Smooth muscle cell (in vitro differentiated cells): ENCODE results near the gene SAMD4B. TPM values are rescaled to one million over a fixed set of nuclear protein-coding genes. Genes with fewer than 3 reads are reported as not detected.

ENCODE experiments used
- DNase-seq: peaks from one replicate; lab custom pipeline; 2025; ENCODE audit not compliant: unreplicated experiment; lab: John Stamatoyannopoulos, UW
- H2AFZ ChIP-seq: fragments of 200-600 bp; sonication (generic); 2 replicates; pipeline ENCODE4 v1.6.0; 2016; ENCODE audit warnings: antibody characterized with exemption, low read depth, mild to moderate bottlenecking
- H3F3A ChIP-seq: fragments of 200-600 bp; sonication (generic); 2 replicates; pipeline ENCODE4 v1.6.0; 2017; ENCODE audit warnings: antibody characterized with exemption, low read depth
- H3K27ac ChIP-seq: fragments of 200-600 bp; sonication (generic); 2 replicates; pipeline ENCODE4 v1.5.1; 2016; ENCODE audit warnings: low read depth, mild to moderate bottlenecking
- H3K27me3 ChIP-seq: fragments of 200-600 bp; sonication (generic); 2 replicates; pipeline ENCODE4 v1.6.1; 2016; ENCODE audit warnings: low read depth, mild to moderate bottlenecking
- H3K36me3 ChIP-seq: fragments of 200-600 bp; sonication (generic); 2 replicates; pipeline ENCODE4 v1.5.1; 2016; ENCODE audit warnings: low read depth
- H3K4me1 ChIP-seq: fragments of 200-600 bp; sonication (generic); 2 replicates; pipeline ENCODE4 v1.5.1; 2016; ENCODE audit warnings: low read depth
- H3K4me2 ChIP-seq: fragments of 200-600 bp; sonication (generic); 2 replicates; pipeline ENCODE4 v1.6.0; 2016; ENCODE audit warnings: mild to moderate bottlenecking
- H3K4me3 ChIP-seq: fragments of 200-600 bp; sonication (generic); 2 replicates; pipeline ENCODE4 v1.5.1; 2016; ENCODE audit warnings: mild to moderate bottlenecking
- H3K79me2 ChIP-seq: fragments of 200-600 bp; sonication (generic); 2 replicates; pipeline ENCODE4 v1.6.0; 2016; ENCODE audit warnings: low read depth, mild to moderate bottlenecking
- H3K9ac ChIP-seq: fragments of 200-600 bp; sonication (generic); 2 replicates; pipeline ENCODE4 v1.6.0; 2016; ENCODE audit warnings: low read depth
- H3K9me3 ChIP-seq: fragments of 200-600 bp; sonication (generic); replicated peaks from 2 replicates; pipeline ENCODE4 v1.5.1; 2016; ENCODE audit warnings: low read depth
- H4K20me1 ChIP-seq: fragments of 200-600 bp; sonication (generic); 2 replicates; pipeline ENCODE4 v1.6.0; 2016; ENCODE audit warnings: low read depth
- WGBS: methylation state at CpG from one replicate; pipeline ENCODE4 v1.1.7; 2016; ENCODE audit warnings: low lambda C conversion rate; 5-methylcytosine and 5-hydroxymethylcytosine counted together
- polyA plus RNA-seq: library from polyadenylated mRNA; unstranded; fragments of >200 nt; fragmentation: Nextera tagmentation; extraction: Ambion mirVana; gene quantifications from 2 replicates; pipeline ENCODE4 v1.2.1, GENCODE V29; 2016
- total RNA-seq: library from RNA; depleted of rRNA; stranded (reverse); fragments of >200 nt; gene quantifications from 2 replicates; pipeline ENCODE4 v1.2.3, GENCODE V29; 2014
- TF ChIP-seq, protein P1 (sequence below): fragments of 200-600 bp; sonication (generic); IDR thresholded peaks from 2 replicates; pipeline ENCODE4 v1.5.1; 2017; ENCODE audit warnings: borderline replicate concordance, mild to moderate bottlenecking, antibody characterized with exemption; ENCODE audit not compliant: insufficient read depth, poor library complexity, severe bottlenecking

The SAMD4B gene
- total and polyA plus RNA-seq, 2 experiments from 2014 or later = 58.3 to 61.8 TPM

DNA sequence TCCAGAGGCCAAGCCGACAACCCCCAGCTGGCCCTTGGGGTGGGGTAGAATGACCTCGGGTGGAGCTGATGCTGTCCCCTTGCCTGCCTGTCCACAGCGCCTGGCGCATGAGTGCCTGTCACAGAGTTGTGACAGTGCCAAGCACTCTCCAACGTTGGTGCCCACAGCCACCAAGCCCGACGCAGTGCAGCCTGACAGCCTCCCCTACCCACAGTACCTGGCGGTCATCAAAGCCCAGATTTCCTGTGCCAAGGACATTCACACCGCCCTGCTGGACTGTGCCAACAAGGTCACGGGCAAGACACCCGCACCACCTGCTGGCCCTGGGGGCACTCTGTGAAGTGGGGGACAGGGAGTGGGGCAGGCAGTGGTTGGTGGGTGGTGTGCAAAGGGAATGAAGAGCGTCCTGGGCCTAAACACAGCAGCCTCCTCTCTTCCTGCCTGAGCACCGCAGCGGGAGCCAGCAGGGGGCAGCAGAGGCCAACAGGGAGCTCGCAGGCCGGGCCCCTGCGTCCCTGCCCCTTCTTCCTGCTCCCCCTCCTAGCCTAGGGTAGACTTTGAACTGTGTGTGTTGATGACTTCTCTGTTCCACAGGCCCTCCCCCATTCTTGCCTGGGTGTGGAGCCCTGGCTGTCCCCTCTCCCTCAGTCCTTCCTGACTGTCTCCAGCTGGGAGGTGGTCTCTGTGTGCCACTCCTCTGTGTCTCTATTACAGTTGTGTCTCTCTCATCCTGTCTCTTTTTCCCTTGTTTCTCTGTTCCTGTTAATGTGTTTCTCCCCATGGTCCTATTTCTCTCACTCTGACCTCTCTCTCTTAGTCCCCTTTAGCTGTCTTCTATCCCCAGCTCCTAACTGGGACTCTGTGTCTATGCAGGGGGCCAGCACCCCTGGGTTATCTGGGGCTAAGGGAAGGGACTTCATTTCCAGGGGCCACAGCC, 55.4 kb downstream of the SAMD4B start:
- peak; percentile 53 for DNase-seq
- Histone ChIP-seq H3K36me3 (no peaks in the 10 kb centered on the region), H3K9me3 (no peaks in the 10 kb centered on the region), H3K4me2 (peak overlapping the region; percentile 9), H2AFZ (no peak overlapping the region), H3K9ac (peak overlapping the region; percentile 63), H3K27ac (peak overlapping the region; percentile 89), H3K4me1 (peaks cover 8% of the 10 kb centered on the region), H3K79me2 (peaks cover 15% of the 10 kb centered on the region), H3F3A (peaks cover 20% of the 10 kb centered on the region), H4K20me1 (no peaks in the 10 kb centered on the region), H3K27me3 (no peaks in the 10 kb centered on the region), H3K4me3 (no peak overlapping the region)
- TF ChIP-seq, protein P1, sequence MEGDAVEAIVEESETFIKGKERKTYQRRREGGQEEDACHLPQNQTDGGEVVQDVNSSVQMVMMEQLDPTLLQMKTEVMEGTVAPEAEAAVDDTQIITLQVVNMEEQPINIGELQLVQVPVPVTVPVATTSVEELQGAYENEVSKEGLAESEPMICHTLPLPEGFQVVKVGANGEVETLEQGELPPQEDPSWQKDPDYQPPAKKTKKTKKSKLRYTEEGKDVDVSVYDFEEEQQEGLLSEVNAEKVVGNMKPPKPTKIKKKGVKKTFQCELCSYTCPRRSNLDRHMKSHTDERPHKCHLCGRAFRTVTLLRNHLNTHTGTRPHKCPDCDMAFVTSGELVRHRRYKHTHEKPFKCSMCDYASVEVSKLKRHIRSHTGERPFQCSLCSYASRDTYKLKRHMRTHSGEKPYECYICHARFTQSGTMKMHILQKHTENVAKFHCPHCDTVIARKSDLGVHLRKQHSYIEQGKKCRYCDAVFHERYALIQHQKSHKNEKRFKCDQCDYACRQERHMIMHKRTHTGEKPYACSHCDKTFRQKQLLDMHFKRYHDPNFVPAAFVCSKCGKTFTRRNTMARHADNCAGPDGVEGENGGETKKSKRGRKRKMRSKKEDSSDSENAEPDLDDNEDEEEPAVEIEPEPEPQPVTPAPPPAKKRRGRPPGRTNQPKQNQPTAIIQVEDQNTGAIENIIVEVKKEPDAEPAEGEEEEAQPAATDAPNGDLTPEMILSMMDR = peak; percentile 92
- WGBS = 46% methylated on average over 17 of the region's 17 CpGs

DNA sequence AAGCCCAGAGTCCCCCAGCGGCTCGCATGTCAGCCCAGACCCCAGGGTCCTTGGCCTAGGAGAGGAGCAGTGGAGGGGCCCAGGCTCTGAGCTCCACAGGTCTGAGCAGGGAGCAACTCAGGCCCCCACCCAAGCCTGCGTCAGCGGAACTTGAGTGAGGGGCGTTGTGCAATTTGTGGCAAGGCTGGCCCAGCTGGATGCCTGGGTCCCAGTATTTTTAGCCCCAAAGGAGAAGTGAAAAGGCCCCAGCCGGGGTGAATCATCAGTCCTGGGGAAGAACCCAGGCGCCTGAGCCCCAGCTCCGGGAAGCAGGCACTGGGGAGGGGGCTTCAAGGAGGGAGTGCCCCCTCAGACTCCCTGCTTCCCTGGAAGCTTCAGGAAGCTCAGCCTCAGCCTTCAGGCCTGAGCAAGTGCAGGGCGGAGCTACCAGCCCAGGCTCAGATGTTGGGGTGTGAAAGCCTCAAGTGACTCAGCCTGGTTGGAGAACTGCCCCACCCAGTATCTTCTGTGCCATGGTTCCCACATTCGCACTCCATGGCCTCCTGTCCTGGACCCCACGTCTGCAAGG, 56.2 kb downstream of the SAMD4B start:
- no peaks in the 10 kb centered on the region for H3K36me3 ChIP-seq
- peak overlapping the region; percentile 89 for H3K27ac ChIP-seq
- peak overlapping the region; percentile 9 for H3K4me2 ChIP-seq
- no peak overlapping the region for H2AFZ ChIP-seq
- peaks cover 13% of the 10 kb centered on the region for H3K4me1 ChIP-seq
- peaks cover 26% of the 10 kb centered on the region for H3F3A ChIP-seq
- DNase-seq = no peak
- no peaks in the 10 kb centered on the region for H4K20me1 ChIP-seq
- peak overlapping the region; percentile 63 for H3K9ac ChIP-seq
- H3K27me3 ChIP-seq = no peaks in the 10 kb centered on the region
- no peaks in the 10 kb centered on the region for H3K9me3 ChIP-seq
- 80% methylated on average over 11 of the region's 11 CpGs for WGBS
- no peak overlapping the region for H3K4me3 ChIP-seq
- TF ChIP-seq, protein P1 = no peak
- peaks cover 8% of the 10 kb centered on the region for H3K79me2 ChIP-seq

DNA sequence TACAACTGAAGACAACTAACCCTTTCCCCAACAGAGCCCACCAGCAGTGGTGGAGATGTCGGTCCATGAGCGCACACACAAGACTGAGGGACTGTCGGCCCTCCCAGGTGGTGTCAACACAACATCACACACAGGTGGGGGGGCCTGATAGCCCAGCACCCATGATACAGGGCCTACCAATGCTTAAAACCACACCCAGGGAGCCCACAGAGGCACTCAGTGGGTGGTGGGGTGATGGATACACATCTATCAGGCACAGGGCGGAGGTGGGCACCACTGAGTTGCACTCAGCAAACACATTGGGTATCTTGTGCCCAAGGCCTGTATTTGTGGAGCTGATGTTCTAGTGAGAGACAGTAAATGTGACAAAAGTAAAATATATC, 57.4 kb downstream of the SAMD4B start:
- no peaks in the 10 kb centered on the region for H4K20me1 ChIP-seq
- H2AFZ ChIP-seq = no peak overlapping the region
- no peak overlapping the region for H3K4me2 ChIP-seq
- DNase-seq = no peak
- H3K79me2 ChIP-seq = no peaks in the 10 kb centered on the region
- peaks cover 33% of the 10 kb centered on the region for H3F3A ChIP-seq
- no peaks in the 10 kb centered on the region for H3K36me3 ChIP-seq
- no peaks in the 10 kb centered on the region for H3K9me3 ChIP-seq
- peaks cover 17% of the 10 kb centered on the region for H3K4me1 ChIP-seq
- H3K27ac ChIP-seq = no peak overlapping the region
- TF ChIP-seq, protein P1 = no peak
- H3K27me3 ChIP-seq = no peaks in the 10 kb centered on the region
- no peak overlapping the region for H3K4me3 ChIP-seq
- 100% methylated on average over 4 of the region's 4 CpGs for WGBS
- no peak overlapping the region for H3K9ac ChIP-seq
